IMR-90 (cell line): ENCODE data around the gene ABCB6. TPM values are rescaled to one million over a fixed set of nuclear protein-coding genes. Genes with fewer than 3 reads are reported as not detected.

Experiments used
- ATAC-seq: fragments of 200-7000 bp; cut with Tn5 transposase; 2 replicates; pipeline ENCODE4 v1.9.1; 2020; ENCODE audit warnings: low read depth, mild to moderate bottlenecking, moderate library complexity
- BruUV-seq: library from RNA; stranded (reverse); fragments of 400-500 nt; replicated peaks from 2 replicates; lab custom pipeline; 2021; lab: Mats Ljungman, UMichigan
- CTCF ChIA-PET: fragments of 300-600 bp; formaldehyde crosslinking; extraction: SDS; loops from one replicate; lab custom pipeline; 2021; ENCODE audit warnings: antibody characterized with exemption; lab: Yijun Ruan, JAX
- POLR2A ChIA-PET: fragments of 300-600 bp; sonication (Branson Sonifier 250); formaldehyde crosslinking; loops from one replicate; lab custom pipeline; 2022; ENCODE audit warnings: antibody characterized with exemption; ENCODE audit not compliant: unreplicated experiment; lab: Charles Lee
- DNase-seq: peaks from one replicate; pipeline ENCODE4 v3.0.0; 2013
- H2AFZ ChIP-seq: replicated peaks from 2 replicates; pipeline ENCODE3; 2013; ENCODE audit warnings: low read length, mild to moderate bottlenecking; ENCODE audit not compliant: poor library complexity
- H2AK5ac ChIP-seq: 2 replicates; pipeline ENCODE4 v1.6.1; 2013; ENCODE audit warnings: low read depth, low read length, inconsistent platforms
- H2AK9ac ChIP-seq: replicated peaks from 2 replicates; pipeline ENCODE3; 2013; ENCODE audit warnings: mild to moderate bottlenecking, low read depth, low read length, moderate library complexity; ENCODE audit not compliant: poor library complexity
- H2BK120ac ChIP-seq: 2 replicates; pipeline ENCODE4 v1.6.1; 2013; ENCODE audit warnings: low read depth, low read length, inconsistent platforms
- H2BK15ac ChIP-seq: 3 replicates; pipeline ENCODE4 v1.6.1; 2013; ENCODE audit warnings: low read depth, low read length, inconsistent platforms
- H2BK20ac ChIP-seq: 2 replicates; pipeline ENCODE4 v1.6.1; 2013; ENCODE audit warnings: low read depth, mild to moderate bottlenecking, inconsistent platforms, low read length, moderate library complexity
- H2BK5ac ChIP-seq: 2 replicates; pipeline ENCODE4 v1.6.1; 2013; ENCODE audit warnings: mild to moderate bottlenecking, low read depth, low read length, inconsistent platforms; ENCODE audit not compliant: poor library complexity, severe bottlenecking
- H3K14ac ChIP-seq: replicated peaks from 2 replicates; pipeline ENCODE4 v1.6.1; 2013; ENCODE audit warnings: low read depth, low read length, inconsistent platforms
- H3K18ac ChIP-seq: 2 replicates; pipeline ENCODE4 v1.6.1; 2013; ENCODE audit warnings: low read depth, low read length, control low read depth
- H3K23ac ChIP-seq: 2 replicates; pipeline ENCODE4 v1.6.1; 2013; ENCODE audit warnings: low read depth, low read length, inconsistent platforms
- H3K27ac ChIP-seq: 2 replicates; pipeline ENCODE4 v1.5.1; 2013; ENCODE audit warnings: mild to moderate bottlenecking, control low read depth, low read length; ENCODE audit not compliant: insufficient read depth
- H3K27me3 ChIP-seq: 2 replicates; pipeline ENCODE4 v1.6.1; 2013; ENCODE audit warnings: low read length; ENCODE audit not compliant: control insufficient read depth, insufficient read depth
- H3K36me3 ChIP-seq: 2 replicates; pipeline ENCODE4 v1.6.1; 2013; ENCODE audit warnings: low read length, mixed read lengths; ENCODE audit not compliant: control insufficient read depth, insufficient read depth
- H3K4ac ChIP-seq: 2 replicates; pipeline ENCODE4 v1.6.1; 2013; ENCODE audit warnings: low read depth, low read length, inconsistent platforms
- H3K4me1 ChIP-seq: 2 replicates; pipeline ENCODE4 v1.6.1; 2013; ENCODE audit warnings: low read length, mixed read lengths; ENCODE audit not compliant: control insufficient read depth, insufficient read depth
- H3K4me2 ChIP-seq: 2 replicates; pipeline ENCODE4 v1.6.1; 2013; ENCODE audit warnings: low read depth, mild to moderate bottlenecking, control low read depth, low read length, moderate library complexity
- H3K4me3 ChIP-seq: 2 replicates; pipeline ENCODE4 v1.5.1; 2013; ENCODE audit warnings: low read depth, mild to moderate bottlenecking, control low read depth, low read length, moderate library complexity; ENCODE audit not compliant: insufficient read depth
- H3K56ac ChIP-seq: 2 replicates; pipeline ENCODE4 v1.6.1; 2013; ENCODE audit warnings: low read length, inconsistent platforms; ENCODE audit not compliant: insufficient read depth; ENCODE audit errors: extremely low read depth
- H3K79me1 ChIP-seq, 2 experiments: 2 replicates each; pipeline ENCODE4 v1.6.1; 2013; ENCODE audit warnings: low read length in 2 of 2, inconsistent platforms in 1 of 2, low read depth in 1 of 2
- H3K9ac ChIP-seq: 2 replicates; pipeline ENCODE4 v1.6.1; 2013; ENCODE audit warnings: low read depth, low read length, control low read depth
- H3K9me1 ChIP-seq: 2 replicates; pipeline ENCODE4 v1.6.1; 2013; ENCODE audit warnings: low read length, inconsistent platforms; ENCODE audit not compliant: insufficient read depth
- H3K9me3 ChIP-seq: 2 replicates; pipeline ENCODE4 v1.6.1; 2013; ENCODE audit warnings: low read length; ENCODE audit not compliant: control insufficient read depth, insufficient read depth
- H4K20me1 ChIP-seq: 2 replicates; pipeline ENCODE4 v1.6.1; 2013; ENCODE audit warnings: low read length, inconsistent platforms; ENCODE audit not compliant: insufficient read depth
- H4K5ac ChIP-seq: 2 replicates; pipeline ENCODE4 v1.6.1; 2013; ENCODE audit warnings: mild to moderate bottlenecking, low read depth, low read length, control low read depth
- H4K8ac ChIP-seq, 2 experiments: 2 replicates each; pipeline ENCODE4 v1.6.1; 2013; ENCODE audit warnings: low read depth in 2 of 2, low read length in 2 of 2, control low read depth in 1 of 2, inconsistent platforms in 1 of 2
- H4K91ac ChIP-seq: 2 replicates; pipeline ENCODE4 v1.6.1; 2013; ENCODE audit warnings: low read depth, low read length, inconsistent platforms; ENCODE audit not compliant: insufficient read depth
- CHD1 ChIP-seq: IDR thresholded peaks from 2 replicates; pipeline ENCODE4 v1.6.1; 2012; ENCODE audit warnings: low read depth, low read length, improper control_type of control experiment
- CTCF ChIP-seq: conservative IDR thresholded peaks from 2 replicates; pipeline ENCODE4 v1.5.1; 2012; ENCODE audit warnings: mild to moderate bottlenecking, low read depth, low read length, improper control_type of control experiment
- FOS ChIP-seq: fragments of 150-350 bp; IDR thresholded peaks from 2 replicates; pipeline ENCODE4 v1.6.1; 2016; ENCODE audit warnings: low read depth, low read length
- MAZ ChIP-seq: IDR thresholded peaks from 2 replicates; pipeline ENCODE4 v1.6.1; 2012; ENCODE audit warnings: low read depth, mild to moderate bottlenecking, low read length, improper control_type of control experiment, moderate library complexity, borderline replicate concordance
- MXI1 ChIP-seq: IDR thresholded peaks from 2 replicates; pipeline ENCODE4 v1.6.1; 2012; ENCODE audit warnings: low read depth, mild to moderate bottlenecking, low read length, moderate library complexity, borderline replicate concordance
- RAD21 ChIP-seq: IDR thresholded peaks from 2 replicates; pipeline ENCODE4 v1.6.1; 2012; ENCODE audit warnings: low read length, improper control_type of control experiment
- RCOR1 ChIP-seq: IDR thresholded peaks from 2 replicates; pipeline ENCODE4 v1.6.1; 2012; ENCODE audit warnings: mild to moderate bottlenecking, low read length, improper control_type of control experiment; ENCODE audit not compliant: insufficient replicate concordance
- RFX5 ChIP-seq: IDR thresholded peaks from 2 replicates; pipeline ENCODE4 v1.8.0; 2012; ENCODE audit warnings: low read depth, mild to moderate bottlenecking, low read length, moderate library complexity
- SMC3 ChIP-seq: fragments of 150-350 bp; IDR thresholded peaks from 2 replicates; pipeline ENCODE4 v1.6.1; 2016; ENCODE audit warnings: low read depth, mild to moderate bottlenecking, antibody characterized with exemption, low read length, moderate library complexity
- WGBS, 2 experiments: methylation state at CpG; one replicate each; pipeline versions ENCODE4 v1.1.5 to v1.1.7; 2013; ENCODE audit warnings: missing lambda C conversion rate in 2 of 2; ENCODE audit not compliant: insufficient read length in 1 of 2; ENCODE audit errors: extremely low coverage in 2 of 2; 5-methylcytosine and 5-hydroxymethylcytosine counted together
- dilution Hi-C: fragments of 300-500 bp; cut with HindIII; formaldehyde crosslinking; loops from one replicate; pipeline ENCODE4 v1.14.3; 2018; ENCODE audit warnings: low sequenced_read_pairs; ENCODE audit not compliant: unreplicated experiment
- in situ Hi-C: fragments of 300-500 bp; cut with MboI; formaldehyde crosslinking; loops from 3 replicates; pipeline ENCODE4 v1.14.3; 2019; ENCODE audit warnings: low sequenced_read_pairs, inconsistent platforms, mixed read lengths
- intact Hi-C: fragments of 100-400 bp; cut with micrococcal nuclease; formaldehyde crosslinking; loops from 2 replicates; pipeline ENCODE4 v1.10.0; 2022
- polyA plus RNA-seq, 3 experiments: library from polyadenylated mRNA; depleted of rRNA; stranded (reverse); fragments of >200 nt; gene quantifications; 2 replicates each; pipeline ENCODE4 v1.2.3, GENCODE V29; 2012; ENCODE audit warnings: low replicate concordance in 1 of 3
- total RNA-seq: library from RNA; depleted of rRNA; stranded (reverse); fragments of >200 nt; gene quantifications from 2 replicates; pipeline ENCODE4 v1.2.3, GENCODE V29; 2012

The ABCB6 gene
- total and polyA plus RNA-seq, 2 of the 4 experiments (the other 2 are of a cell fraction): 12.5 to 24.7 TPM

GRCh38 chr2:219168526-219168925, 50.2 kb downstream of the ABCB6 start:
- Histone ChIP-seq H3K4me3 (no peak overlapping the region), H4K91ac (no peak overlapping the region), H2BK5ac (no peak overlapping the region), H3K4me2 (no peak overlapping the region), H3K4ac (no peak overlapping the region), H3K27ac (no peak overlapping the region), H3K27me3 (no peaks in the 10 kb centered on the region), H2AFZ (peak overlapping the region; percentile 11), H2BK15ac (no peak overlapping the region), H3K36me3 (peaks cover 9% of the 10 kb centered on the region; the same call in 1 of the 2 replicates), H3K23ac (no peak overlapping the region), H2BK20ac (no peak overlapping the region), H3K18ac (no peak overlapping the region), H2BK120ac (no peak overlapping the region), H3K9me3 (no peaks in the 10 kb centered on the region), H3K9me1 (0 out of 2 replicates have a peak, but pooled peaks cover 4% of the 10 kb centered on the region), H3K14ac (no peak overlapping the region), H4K8ac (no peak overlapping the region), H4K20me1 (peaks cover 7% of the 10 kb centered on the region; the same call in 1 of the 2 replicates), H3K4me1 (peaks cover 3% of the 10 kb centered on the region; the same call in 1 of the 2 replicates), H3K9ac (no peak overlapping the region), H2AK5ac (no peak overlapping the region), H3K79me1 (no peaks in the 10 kb centered on the region), H2AK9ac (no peak overlapping the region), H4K5ac (no peak overlapping the region), H3K56ac (no peak overlapping the region)
- intact Hi-C loops (no loop called here), in situ Hi-C loops (no loop called here), dilution Hi-C loops (no loop called here)
- no TSS peak for BruUV-seq
- no peak for TF ChIP-seq RAD21
- TF ChIP-seq MXI1: no peak
- TF ChIP-seq SMC3: no peak
- TF ChIP-seq FOS: no peak
- TF ChIP-seq CHD1: no peak
- TF ChIP-seq MAZ: no peak
- TF ChIP-seq RCOR1: no peak
- no peak for TF ChIP-seq CTCF
- no peak for TF ChIP-seq RFX5
- WGBS, 2 experiments: no CpG with 5 or more reads among the region's 6 CpGs
- ChIA-PET POLR2A (no interaction called here), CTCF (no interaction called here)
- ATAC-seq (no peak), DNase-seq (no peak)
